ENCODE results near the gene MAVS. TPM values are rescaled to one million over a fixed set of nuclear protein-coding genes. Genes with fewer than 3 reads are reported as not detected.
"Not testable (repeated sequence)": the region's sequence is repeated elsewhere in the genome, so short reads cannot be mapped to it uniquely, and the experiment has no call there.

The MAVS gene
- total and polyA plus RNA-seq, 12 donors = 17.5 to 48.7 (median 44.2) TPM

- no peak for TF ChIP-seq CTCF (IDR thresholded peaks at IDR 0.05)
- H3K27ac ChIP-seq = peak overlapping the region in 5 of 10 donors; percentile 19 to 48 (median 27)
- peaks cover 2 to 35% (median 22%) of the 10 kb centered on the region in 9 donors for H3K4me1 ChIP-seq
- H3K36me3 ChIP-seq = no peaks in the 10 kb centered on the region
- 53 to 59% methylated on average over 7 of the region's 7 CpGs for WGBS, 2 donors
- H3K4me3 ChIP-seq = no peak overlapping the region
- intact Hi-C loops (cut with DNase I) = no loop called here
- DNase-seq (no peak), ATAC-seq (no peak)
- no peaks in the 10 kb centered on the region for H3K27me3 ChIP-seq
- no peaks in the 10 kb centered on the region for H3K9me3 ChIP-seq
These were observed 4.2 kb upstream of the MAVS start for GRCh38 chr20:3842348-3842930.

DNA sequence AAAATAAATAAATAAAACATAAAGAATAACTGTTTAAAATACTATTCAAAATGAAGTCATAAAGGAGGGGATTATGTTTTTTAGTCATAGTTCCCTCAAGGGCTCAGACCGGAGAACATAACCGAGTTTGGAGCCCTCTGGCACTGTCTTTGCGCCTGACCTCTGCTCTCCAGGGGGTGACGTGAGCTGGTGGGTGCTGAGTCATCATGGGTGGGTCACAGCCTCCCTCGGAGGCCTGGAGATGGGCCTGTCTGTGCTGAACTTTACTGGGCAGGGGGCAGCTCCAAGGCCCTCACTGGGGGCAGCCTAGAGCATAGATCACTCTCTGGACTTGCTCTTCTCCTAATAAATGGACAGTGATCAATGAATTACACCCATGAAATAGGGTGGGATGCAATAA lies 3.1 kb upstream of the MAVS start:
- H3K27ac ChIP-seq = no peak overlapping the region
- no peak overlapping the region for H3K4me3 ChIP-seq
- H3K27me3 ChIP-seq = no peaks in the 10 kb centered on the region
- no peak for DNase-seq
- H3K36me3 ChIP-seq = no peaks in the 10 kb centered on the region
- intact Hi-C loops (cut with DNase I) = no loop called here
- ATAC-seq = no peak
- WGBS, 2 donors = 62 to 69% methylated on average over 5 of the region's 5 CpGs
- peaks cover 5 to 43% (median 31%) of the 10 kb centered on the region in 9 donors for H3K4me1 ChIP-seq
- TF ChIP-seq CTCF (IDR thresholded peaks at IDR 0.05) = no peak
- H3K9me3 ChIP-seq = no peaks in the 10 kb centered on the region

GRCh38 chr20:3843990-3844619 lies 2.5 kb upstream of the MAVS start:
- H3K9me3 ChIP-seq; H3K36me3 ChIP-seq; ATAC-seq; intact Hi-C loops (cut with DNase I); DNase-seq; H3K4me3 ChIP-seq; H3K27ac ChIP-seq; H3K27me3 ChIP-seq: not testable (repeated sequence)
- peaks cover 5 to 49% (median 37%) of the 10 kb centered on the region in 9 donors for H3K4me1 ChIP-seq
- WGBS, 2 donors = 95 to 98% methylated on average over 9 of the region's 9 CpGs

DNA sequence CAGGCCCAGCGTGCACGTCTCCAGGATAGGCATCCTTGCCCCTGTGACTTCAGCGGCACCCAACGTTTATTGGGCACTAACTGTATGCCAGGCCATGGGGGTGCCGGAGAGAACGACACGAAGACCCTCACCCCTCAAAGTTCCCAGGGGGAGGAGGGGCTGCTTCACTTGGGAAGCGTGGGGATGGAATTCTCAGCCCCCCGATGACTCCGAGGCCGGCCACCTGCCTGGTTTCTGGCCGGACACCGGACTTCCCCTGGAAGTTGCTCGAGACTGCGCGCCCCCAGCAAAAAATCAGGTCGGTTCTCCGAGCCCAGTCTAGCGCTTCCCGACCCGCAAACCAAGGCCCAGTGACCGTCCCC lies 275 bp upstream of the MAVS start:
- peak overlapping the region; percentile 87 to 99 (median 96) for H3K27ac ChIP-seq
- intact Hi-C loops (cut with DNase I) = loop anchor here in 1 of 10 donors (2.0 kb wide), 1 partner anchor 26 kb away; the partner anchor contains the start of gene AP5S1
- H3K9me3 ChIP-seq = no peaks in the 10 kb centered on the region
- 0% methylated on average over 22 of the region's 22 CpGs for WGBS, 2 donors
- peaks cover 0 to 6% (median 0%) of the 10 kb centered on the region in 9 donors for H3K36me3 ChIP-seq
- H3K27me3 ChIP-seq = no peaks in the 10 kb centered on the region
- H3K4me3 ChIP-seq = peak overlapping the region; percentile 74 to 100 (median 95)
- peaks cover 5 to 49% (median 32%) of the 10 kb centered on the region in 9 donors for H3K4me1 ChIP-seq
- no peak for TF ChIP-seq CTCF (IDR thresholded peaks at IDR 0.05)
- DNase-seq (peak in 1 of 2 donors; percentile 26), ATAC-seq (no peak)
